HepG2 (cell line): ENCODE measurements around the gene TRERF1. TPM values are rescaled to one million over a fixed set of nuclear protein-coding genes. Genes with fewer than 3 reads are reported as not detected.

ENCODE experiments used
- ATAC-seq: fragments of 200-7000 bp; cut with Tn5 transposase; 3 replicates; pipeline ENCODE4 v1.9.1; 2020; ENCODE audit warnings: mild to moderate bottlenecking, moderate library complexity
- BruUV-seq: library from RNA; stranded (reverse); fragments of 400-500 nt; replicated peaks from 2 replicates; lab custom pipeline; 2021; lab: Mats Ljungman, UMichigan
- CTCF ChIA-PET: fragments of 300-600 bp; formaldehyde crosslinking; extraction: SDS; loops from one replicate; lab custom pipeline; 2021; ENCODE audit warnings: low total read pairs, inconsistent platforms, low intra/inter-chr PET ratio; lab: Yijun Ruan, JAX
- POLR2A ChIA-PET: fragments of 350-600 bp; sonication (Branson Sonifier 250); formaldehyde crosslinking; loops from one replicate; lab custom pipeline; 2020; ENCODE audit warnings: antibody characterized with exemption, inconsistent platforms; lab: Yijun Ruan, JAX
- DNase-seq: peaks from one replicate; pipeline ENCODE4 v3.0.0-alpha.2; 2015; ENCODE audit warnings: low spot score
- FAIRE-seq: peaks from 3 replicates; lab custom pipeline; 2011; peaks lifted over from hg19 to GRCh38; lab: Jason Lieb, UNC
- H2AFZ ChIP-seq: one replicate; pipeline ENCODE4 v1.6.1; 2011; ENCODE audit warnings: low read length, inconsistent platforms
- H3K27ac ChIP-seq: fragments of 300-600 bp; 3 replicates; pipeline ENCODE4 v1.8.0; 2011; ENCODE audit warnings: mixed run types, mild to moderate bottlenecking, mixed read lengths, low read length, inconsistent platforms; ENCODE audit not compliant: insufficient read depth; ENCODE audit errors: extremely low read length
- H3K27me3 ChIP-seq, 2 experiments: fragments of 200-600 bp in 1 of 2; 2 replicates in 1 of 2; 3 replicates in 1 of 2; pipeline versions ENCODE4 v1.6.0 to v1.8.0; 2011; ENCODE audit warnings: low read length in 2 of 2, mild to moderate bottlenecking in 2 of 2, moderate library complexity in 2 of 2, inconsistent platforms in 1 of 2; ENCODE audit not compliant: insufficient read depth in 2 of 2, control insufficient read depth in 1 of 2
- H3K36me3 ChIP-seq, 2 experiments: fragments of 200-600 bp in 1 of 2; replicated peaks in 1 of 2; 2 replicates in 1 of 2; 3 replicates in 1 of 2; pipeline versions ENCODE4 v1.5.1 to v1.8.0; 2011; ENCODE audit warnings: low read length in 2 of 2, inconsistent platforms in 1 of 2; ENCODE audit not compliant: insufficient read depth in 2 of 2, control insufficient read depth in 1 of 2
- H3K4me1 ChIP-seq: 2 replicates; pipeline ENCODE4 v1.5.1; 2012; ENCODE audit warnings: low read length, inconsistent platforms; ENCODE audit not compliant: insufficient read depth
- H3K4me2 ChIP-seq: 2 replicates; pipeline ENCODE4 v1.6.0; 2011; ENCODE audit warnings: low read depth, low read length, inconsistent platforms
- H3K4me3 ChIP-seq, 3 experiments: fragments of 200-600 bp in 1 of 3; sonication (generic), shearing (Covaris generic) in 1 of 3; replicated peaks in 1 of 3; 2 replicates each; pipeline ENCODE4 v1.5.1; 2011 to 2016; ENCODE audit warnings: low read length in 3 of 3, inconsistent platforms in 2 of 3, low read depth in 2 of 3, mild to moderate bottlenecking in 2 of 3, control low read depth in 1 of 3, mixed read lengths in 1 of 3; ENCODE audit not compliant: insufficient read depth in 1 of 3
- H3K79me2 ChIP-seq: one replicate; pipeline ENCODE4 v1.6.1; 2011; ENCODE audit warnings: low read length, inconsistent platforms; ENCODE audit not compliant: insufficient read depth
- H3K9ac ChIP-seq: 2 replicates; pipeline ENCODE4 v1.6.0; 2011; ENCODE audit warnings: mild to moderate bottlenecking, low read depth, low read length, inconsistent platforms; ENCODE audit not compliant: insufficient read depth
- H3K9me3 ChIP-seq: 2 replicates; pipeline ENCODE4 v1.5.1; 2012; ENCODE audit warnings: mild to moderate bottlenecking, low read length
- H4K20me1 ChIP-seq: 2 replicates; pipeline ENCODE4 v1.6.0; 2011; ENCODE audit warnings: inconsistent platforms, mild to moderate bottlenecking, low read length, moderate library complexity; ENCODE audit not compliant: insufficient read depth
- FOXA3 ChIP-seq: IDR thresholded peaks from 2 replicates; pipeline ENCODE4 v1.6.1; 2016; ENCODE audit warnings: missing genetic modification reagents, missing compliant biosample characterization
- GABPB1 ChIP-seq: IDR thresholded peaks from 2 replicates; pipeline ENCODE4 v1.6.1; 2016; ENCODE audit warnings: mild to moderate bottlenecking, missing genetic modification reagents, moderate library complexity, missing compliant biosample characterization
- HMGXB3 ChIP-seq: sonication (generic); formaldehyde crosslinking; IDR thresholded peaks from 2 replicates; pipeline ENCODE4 v1.4.0; 2020; ENCODE audit warnings: missing genetic modification reagents, borderline replicate concordance
- KLF6 ChIP-seq: IDR thresholded peaks from 2 replicates; pipeline ENCODE4 v1.8.0; 2016; ENCODE audit warnings: missing biosample characterization, missing genetic modification reagents
- LCORL ChIP-seq, 2 experiments: fragments of 450-650 bp in 1 of 2; sonication (generic) in 1 of 2; formaldehyde crosslinking in 1 of 2; IDR thresholded peaks; 2 replicates each; pipeline versions ENCODE4 v1.5.0 to v1.6.1; 2017 to 2020; ENCODE audit warnings: antibody characterized with exemption in 1 of 2, missing genetic modification reagents in 1 of 2
- MXI1 ChIP-seq: IDR thresholded peaks from 3 replicates; pipeline ENCODE4 v1.6.1; 2012; ENCODE audit warnings: low read depth, low read length, inconsistent platforms, borderline replicate concordance
- NFIC ChIP-seq: IDR thresholded peaks from 2 replicates; pipeline ENCODE4 v1.6.1; 2012; ENCODE audit warnings: mild to moderate bottlenecking, low read length, inconsistent platforms
- NFKBIZ ChIP-seq: IDR thresholded peaks from 2 replicates; pipeline ENCODE4 v1.6.1; 2018; ENCODE audit warnings: missing genetic modification reagents, missing compliant biosample characterization
- NR2F1 ChIP-seq, 2 experiments: fragments of 450-650 bp in 1 of 2; formaldehyde crosslinking in 1 of 2; IDR thresholded peaks; 2 replicates each; pipeline versions ENCODE4 v1.5.0 to v1.6.1; 2016 to 2020; ENCODE audit warnings: mild to moderate bottlenecking in 1 of 2, missing compliant biosample characterization in 1 of 2, missing genetic modification reagents in 1 of 2, moderate library complexity in 1 of 2
- PHF8 ChIP-seq: sonication (generic); formaldehyde crosslinking; IDR thresholded peaks from 2 replicates; pipeline ENCODE4 v1.5.0; 2020; ENCODE audit warnings: missing genetic modification reagents
- ZNF296 ChIP-seq: sonication (generic); formaldehyde crosslinking; conservative IDR thresholded peaks from 2 replicates; pipeline ENCODE4 v1.5.0; 2020; ENCODE audit warnings: mild to moderate bottlenecking, missing genetic modification reagents
- ZNF563 ChIP-seq: sonication (generic); formaldehyde crosslinking; IDR thresholded peaks from 2 replicates; pipeline ENCODE4 v1.8.0; 2022; ENCODE audit warnings: mild to moderate bottlenecking, moderate library complexity, missing genetic modification reagents
- ZNF790 ChIP-seq: sonication (generic); formaldehyde crosslinking; IDR thresholded peaks from 2 replicates; pipeline ENCODE4 v1.8.0; 2022; ENCODE audit warnings: missing genetic modification reagents, mild to moderate bottlenecking, borderline replicate concordance
- WGBS: methylation state at CpG from one replicate; pipeline ENCODE4 v1.1.6; 2017; ENCODE audit warnings: low lambda C conversion rate; 5-methylcytosine and 5-hydroxymethylcytosine counted together
- in situ Hi-C: cut with HindIII; loops from 2 replicates; pipeline ENCODE4 v1.10.0; 2017; ENCODE audit warnings: low pct_unique_long_range_greater_than_20kb; ENCODE audit not compliant: extremely low pct_ligation_motif_present
- intact Hi-C: fragments of 100-400 bp; cut with micrococcal nuclease; formaldehyde crosslinking; loops from one replicate; pipeline ENCODE4 v1.10.0; 2022; ENCODE audit not compliant: unreplicated experiment
- polyA plus RNA-seq, 8 experiments: library from polyadenylated mRNA; depleted of rRNA in 3 of 8; stranded (reverse) in 7 of 8; unstranded in 1 of 8; fragments of >200 nt; fragmentation: Illumina TruSeq in 4 of 8; extraction: Trizol in 4 of 8; gene quantifications; 2 replicates each; pipeline versions ENCODE4 v1.2.1 to v1.2.3, GENCODE V29; 2011 to 2016; ENCODE audit warnings: low read depth in 4 of 8, missing spikeins in 1 of 8, mixed read lengths in 1 of 8; ENCODE audit not compliant: insufficient read depth in 1 of 8
- total RNA-seq, 5 experiments: library from RNA; depleted of rRNA; stranded (reverse); fragments of >200 nt; fragmentation: Illumina TruSeq; extraction: Trizol; gene quantifications; 2 replicates each; pipeline ENCODE4 v1.2.3, GENCODE V29; 2016; ENCODE audit warnings: low read depth in 1 of 5
- TF ChIP-seq, protein P1 (sequence below): sonication (generic); formaldehyde crosslinking; IDR thresholded peaks from 2 replicates; pipeline ENCODE4 v1.4.0; 2020; ENCODE audit warnings: missing genetic modification reagents, borderline replicate concordance

TRERF1 gene
- total and polyA plus RNA-seq, 2 of the 13 experiments (the other 11 are each of a cell fraction or from before 2014, with no cell fraction given) = 0.02 TPM; not detected in 1

GRCh38 chr6:42190554-42191183 is 261.1 kb downstream of the TRERF1 start:
- 78% methylated on average over 5 of the region's 5 CpGs for WGBS
- Histone ChIP-seq H3K27ac (no peak overlapping the region), H4K20me1 (no peaks in the 10 kb centered on the region), H3K4me3 (no peak overlapping the region), H3K4me1 (no peaks in the 10 kb centered on the region), H3K9ac (no peak overlapping the region), H3K4me2 (no peak overlapping the region), H3K79me2 (no peaks in the 10 kb centered on the region), H3K27me3 (no peaks in the 10 kb centered on the region), H3K9me3 (no peaks in the 10 kb centered on the region), H2AFZ (no peak overlapping the region), H3K36me3 (no peaks in the 10 kb centered on the region)
- in situ Hi-C loops = no loop called here
- no peak for TF ChIP-seq ZNF296 (CRISPR knock-in tag)
- no peak for TF ChIP-seq GABPB1
- no peak for TF ChIP-seq LCORL (IDR thresholded peaks at IDR 0.05)
- TF ChIP-seq LCORL (CRISPR knock-in tag; IDR thresholded peaks at IDR 0.05) = no peak
- no peak for TF ChIP-seq HMGXB3
- no peak for TF ChIP-seq ZNF563
- TF ChIP-seq, protein P1, sequence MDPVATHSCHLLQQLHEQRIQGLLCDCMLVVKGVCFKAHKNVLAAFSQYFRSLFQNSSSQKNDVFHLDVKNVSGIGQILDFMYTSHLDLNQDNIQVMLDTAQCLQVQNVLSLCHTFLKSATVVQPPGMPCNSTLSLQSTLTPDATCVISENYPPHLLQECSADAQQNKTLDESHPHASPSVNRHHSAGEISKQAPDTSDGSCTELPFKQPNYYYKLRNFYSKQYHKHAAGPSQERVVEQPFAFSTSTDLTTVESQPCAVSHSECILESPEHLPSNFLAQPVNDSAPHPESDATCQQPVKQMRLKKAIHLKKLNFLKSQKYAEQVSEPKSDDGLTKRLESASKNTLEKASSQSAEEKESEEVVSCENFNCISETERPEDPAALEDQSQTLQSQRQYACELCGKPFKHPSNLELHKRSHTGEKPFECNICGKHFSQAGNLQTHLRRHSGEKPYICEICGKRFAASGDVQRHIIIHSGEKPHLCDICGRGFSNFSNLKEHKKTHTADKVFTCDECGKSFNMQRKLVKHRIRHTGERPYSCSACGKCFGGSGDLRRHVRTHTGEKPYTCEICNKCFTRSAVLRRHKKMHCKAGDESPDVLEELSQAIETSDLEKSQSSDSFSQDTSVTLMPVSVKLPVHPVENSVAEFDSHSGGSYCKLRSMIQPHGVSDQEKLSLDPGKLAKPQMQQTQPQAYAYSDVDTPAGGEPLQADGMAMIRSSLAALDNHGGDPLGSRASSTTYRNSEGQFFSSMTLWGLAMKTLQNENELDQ (CRISPR knock-in tag) = no peak
- TF ChIP-seq KLF6 = no peak
- no peak for TF ChIP-seq FOXA3 (CRISPR knock-in tag)
- TF ChIP-seq ZNF790 (CRISPR knock-in tag) = no peak
- TF ChIP-seq NR2F1 (CRISPR knock-in tag; IDR thresholded peaks at IDR 0.05) = no peak
- TF ChIP-seq PHF8 (CRISPR knock-in tag) = no peak
- no peak for TF ChIP-seq MXI1
- no peak for TF ChIP-seq NFIC
- no peak for TF ChIP-seq NFKBIZ (CRISPR knock-in tag)
- intact Hi-C loops = no loop called here
- ATAC-seq (no peak), FAIRE-seq (no peak), DNase-seq (no peak)
- ChIA-PET CTCF (no interaction called here), POLR2A (no interaction called here)
- BruUV-seq = no TSS peak
